ENCODE measurements around the gene ECHS1.

The ECHS1 gene

DNA sequence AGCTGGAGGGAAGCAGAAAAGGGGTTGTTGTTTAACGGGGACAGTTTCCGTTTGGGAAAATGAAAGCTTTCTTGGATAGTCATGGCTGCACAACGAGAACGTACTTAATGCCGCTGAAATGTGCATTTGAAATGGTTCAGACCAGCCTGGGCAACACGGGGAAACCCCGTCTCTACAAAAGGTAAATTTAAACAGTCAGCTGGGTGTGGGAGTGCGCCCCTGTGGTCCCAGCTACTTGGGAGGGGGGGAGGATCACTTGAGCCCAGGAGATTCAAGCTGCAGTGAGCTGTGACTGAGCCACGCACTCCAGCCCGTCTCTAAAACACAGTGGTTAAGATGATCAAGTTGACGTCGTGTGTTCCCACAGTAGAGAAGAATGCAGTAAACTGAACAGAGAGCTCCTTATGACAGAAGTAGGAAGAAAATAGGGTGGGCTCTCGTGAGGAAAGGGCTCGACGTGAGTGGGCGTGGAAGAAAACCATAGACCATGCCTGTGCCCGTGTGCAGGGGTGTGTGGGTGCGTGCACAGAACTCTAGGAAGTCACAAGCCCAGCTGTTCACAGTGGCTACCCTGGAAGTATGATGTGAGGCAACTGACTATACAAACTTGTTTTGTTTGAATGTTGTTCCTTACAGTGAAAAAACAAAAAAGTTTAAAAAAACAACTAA lies 11.2 kb downstream of the ECHS1 start:
- Histone ChIP-seq H3K4me1 (ENCODE audit: control insufficient read depth, insufficient read depth, low read length) (peaks cover 8% of the 10 kb centered on the region), H3K4me2 (ENCODE audit: low read length) (no peak overlapping the region), H3K4me3 (ENCODE audit: low read length) (no peak overlapping the region), H3K36me3 (ENCODE audit: insufficient read depth, low read length) (peaks cover 38% of the 10 kb centered on the region), H3K9me3 (replicated peaks; ENCODE audit: low read length) (no peaks in the 10 kb centered on the region), H3K9ac (ENCODE audit: low read depth, low read length) (no peak overlapping the region), H3K27me3 (ENCODE audit: control insufficient read depth, insufficient read depth, low read length) (no peaks in the 10 kb centered on the region)

DNA sequence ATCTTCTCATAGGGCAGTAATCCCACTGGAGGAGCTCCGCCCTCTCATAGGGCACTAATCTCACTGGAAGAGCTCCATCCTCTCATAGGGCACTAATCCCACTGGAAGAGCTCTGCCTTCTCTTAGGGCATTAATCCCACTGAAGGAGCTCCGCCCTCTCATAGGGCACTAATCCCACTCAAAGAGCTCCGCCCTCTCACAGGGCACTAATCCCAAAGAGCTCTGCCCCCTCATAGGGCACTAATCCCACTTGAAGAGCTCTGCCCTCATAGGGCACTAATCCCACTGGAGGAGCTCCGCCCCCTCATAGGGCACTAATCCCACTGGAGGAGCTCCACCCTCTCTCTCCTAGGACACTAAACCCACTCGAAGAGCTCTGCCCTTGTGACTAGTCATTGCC lies 11.9 kb downstream of the ECHS1 start:
- H3K4me1 ChIP-seq (ENCODE audit: control insufficient read depth, insufficient read depth, low read length), result peaks cover 15% of the 10 kb centered on the region
- peaks cover 36% of the 10 kb centered on the region for H3K36me3 ChIP-seq (ENCODE audit: insufficient read depth, low read length)
- H3K4me3 ChIP-seq (ENCODE audit: low read length), result no peak overlapping the region
- no peaks in the 10 kb centered on the region for H3K9me3 ChIP-seq (replicated peaks; ENCODE audit: low read length)
- no peak overlapping the region for H3K4me2 ChIP-seq (ENCODE audit: low read length)
- no peaks in the 10 kb centered on the region for H3K27me3 ChIP-seq (ENCODE audit: control insufficient read depth, insufficient read depth, low read length)
- no peak overlapping the region for H3K9ac ChIP-seq (ENCODE audit: low read depth, low read length)

DNA sequence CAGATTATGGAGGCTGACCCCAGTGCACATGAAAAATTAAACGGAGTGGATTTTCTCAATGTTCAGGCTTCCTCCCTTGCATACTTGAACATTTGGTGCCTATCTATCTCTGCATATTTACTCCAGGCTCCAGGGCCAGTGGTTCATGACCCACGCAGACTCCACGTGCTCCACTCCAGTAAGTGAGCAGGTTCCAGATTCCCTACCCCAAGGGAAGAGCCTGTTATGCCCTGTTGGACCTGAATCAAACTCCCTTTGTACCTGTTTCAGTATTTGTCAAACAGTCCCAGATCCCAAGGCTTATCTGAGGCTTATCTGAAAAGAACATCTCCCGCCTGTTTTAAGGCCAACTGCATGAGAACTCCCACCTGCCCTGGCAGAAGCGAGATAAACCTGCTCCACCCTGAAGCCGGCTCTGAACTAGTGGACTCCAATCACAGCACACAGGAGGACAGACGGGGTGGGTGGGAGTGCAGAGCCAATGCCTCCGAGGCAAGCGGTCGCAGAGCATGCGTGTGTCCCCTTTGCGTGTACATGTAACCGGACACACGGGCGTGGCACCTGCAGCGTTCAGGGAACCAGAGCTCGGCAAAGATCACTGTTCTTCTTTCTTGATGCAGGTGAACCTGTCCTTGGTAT lies 13.1 kb downstream of the ECHS1 start:
- no peaks in the 10 kb centered on the region for H3K9me3 ChIP-seq (replicated peaks; ENCODE audit: low read length)
- no peak overlapping the region for H3K4me2 ChIP-seq (ENCODE audit: low read length)
- peaks cover 17% of the 10 kb centered on the region for H3K4me1 ChIP-seq (ENCODE audit: control insufficient read depth, insufficient read depth, low read length)
- H3K27me3 ChIP-seq (ENCODE audit: control insufficient read depth, insufficient read depth, low read length), result no peaks in the 10 kb centered on the region
- no peak overlapping the region for H3K4me3 ChIP-seq (ENCODE audit: low read length)
- H3K9ac ChIP-seq (ENCODE audit: low read depth, low read length), result no peak overlapping the region
- peaks cover 24% of the 10 kb centered on the region for H3K36me3 ChIP-seq (ENCODE audit: insufficient read depth, low read length)

- Histone ChIP-seq H3K9me3 (replicated peaks; ENCODE audit: low read length) (no peaks in the 10 kb centered on the region), H3K36me3 (ENCODE audit: insufficient read depth, low read length) (peaks cover 19% of the 10 kb centered on the region), H3K4me2 (ENCODE audit: low read length) (no peak overlapping the region), H3K27me3 (ENCODE audit: control insufficient read depth, insufficient read depth, low read length) (no peaks in the 10 kb centered on the region), H3K4me1 (ENCODE audit: control insufficient read depth, insufficient read depth, low read length) (peaks cover 17% of the 10 kb centered on the region), H3K9ac (ENCODE audit: low read depth, low read length) (no peak overlapping the region), H3K4me3 (ENCODE audit: low read length) (no peak overlapping the region)
Measured at GRCh38 chr10:133359554-133359971, 13.6 kb downstream of the ECHS1 start.

DNA sequence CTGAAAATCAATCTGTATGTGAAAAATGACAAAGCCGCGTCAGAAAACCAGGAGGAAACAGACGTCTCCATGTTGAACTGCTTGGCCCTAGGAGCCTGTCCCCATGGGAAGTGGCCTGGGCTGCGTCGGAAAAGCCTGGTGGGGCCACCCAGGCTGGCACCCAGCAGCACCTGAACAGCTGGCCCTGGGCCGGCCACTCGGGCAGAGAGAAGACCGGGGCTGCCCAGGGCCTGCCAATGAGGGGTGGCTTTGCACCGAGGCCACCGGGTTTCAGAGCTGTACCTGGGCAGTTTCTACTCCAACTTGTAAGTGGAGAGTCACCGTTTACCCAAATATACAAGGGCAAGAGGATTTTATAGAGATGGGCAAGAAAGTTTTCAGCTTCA lies 14.2 kb downstream of the ECHS1 start:
- Histone ChIP-seq H3K4me1 (ENCODE audit: control insufficient read depth, insufficient read depth, low read length) (peaks cover 17% of the 10 kb centered on the region), H3K4me3 (ENCODE audit: low read length) (no peak overlapping the region), H3K36me3 (ENCODE audit: insufficient read depth, low read length) (peaks cover 14% of the 10 kb centered on the region), H3K4me2 (ENCODE audit: low read length) (no peak overlapping the region), H3K9ac (ENCODE audit: low read depth, low read length) (no peak overlapping the region), H3K9me3 (replicated peaks; ENCODE audit: low read length) (no peaks in the 10 kb centered on the region), H3K27me3 (ENCODE audit: control insufficient read depth, insufficient read depth, low read length) (no peaks in the 10 kb centered on the region)

GRCh38 chr10:133358162-133358924 lies 14.8 kb downstream of the ECHS1 start:
- Histone ChIP-seq H3K9me3 (replicated peaks; ENCODE audit: low read length) (no peaks in the 10 kb centered on the region), H3K36me3 (ENCODE audit: insufficient read depth, low read length) (peaks cover 14% of the 10 kb centered on the region), H3K9ac (ENCODE audit: low read depth, low read length) (no peak overlapping the region), H3K4me3 (ENCODE audit: low read length) (no peak overlapping the region), H3K4me2 (ENCODE audit: low read length) (no peak overlapping the region), H3K27me3 (ENCODE audit: control insufficient read depth, insufficient read depth, low read length) (no peaks in the 10 kb centered on the region), H3K4me1 (ENCODE audit: control insufficient read depth, insufficient read depth, low read length) (peaks cover 17% of the 10 kb centered on the region)

DNA sequence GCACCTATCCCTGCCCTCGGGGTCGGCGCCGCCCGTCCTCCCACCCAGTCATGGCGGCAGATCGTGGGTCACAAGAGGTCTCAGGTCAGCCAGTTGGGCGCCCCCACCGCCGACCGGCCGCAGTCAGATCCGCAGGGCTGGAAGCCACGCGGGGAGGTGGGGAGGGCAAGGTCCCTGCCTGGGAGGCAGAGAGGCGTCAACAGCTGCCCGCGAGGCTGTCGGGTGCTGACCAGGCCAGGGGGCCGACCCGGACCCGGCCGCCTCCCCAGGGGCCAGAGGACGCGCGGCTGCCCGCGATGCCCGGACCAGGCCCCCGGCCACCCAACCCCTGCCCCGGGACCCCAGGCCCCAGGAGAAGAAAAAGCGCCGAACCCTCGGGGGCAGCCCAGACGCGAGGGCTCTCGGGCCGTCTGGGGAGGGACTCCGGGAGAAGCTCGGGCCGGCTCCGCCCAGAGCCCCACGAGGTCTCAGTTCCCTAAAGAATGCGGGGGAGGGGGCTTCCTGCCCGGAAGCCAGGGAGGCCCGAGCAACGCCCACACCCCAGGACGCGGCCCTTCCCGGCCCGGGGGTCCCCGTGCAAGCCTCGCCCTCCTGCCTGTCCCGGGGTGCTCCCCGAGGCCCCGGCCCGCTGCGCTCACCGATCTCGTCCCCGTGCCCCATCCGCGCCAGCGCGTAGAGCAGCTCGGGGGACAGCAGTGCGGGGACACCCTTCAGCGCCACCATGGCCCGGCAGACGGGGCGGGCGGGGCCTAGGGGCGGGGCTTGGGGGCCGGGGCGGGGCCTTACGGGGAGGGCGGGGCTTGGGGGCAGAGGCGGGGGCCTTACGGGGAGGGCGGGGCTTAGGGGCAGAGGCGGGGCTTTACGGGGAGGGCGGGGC lies 15.6 kb downstream of the ECHS1 start, which contains the start of gene FUOM:
FUOM (minus strand) TSS at position 735 of the 877 bp plus-strand sequence; CDS start at position 723, 12 bp downstream.
- peak within 1 kb of the TSS; percentile 80 for H3K4me3 ChIP-seq (ENCODE audit: low read length)
- peaks cover 17% of the 10 kb centered on the region for H3K4me1 ChIP-seq (ENCODE audit: control insufficient read depth, insufficient read depth, low read length)
- peak within 1 kb of the TSS; percentile 87 for H3K9ac ChIP-seq (ENCODE audit: low read depth, low read length)

DNA sequence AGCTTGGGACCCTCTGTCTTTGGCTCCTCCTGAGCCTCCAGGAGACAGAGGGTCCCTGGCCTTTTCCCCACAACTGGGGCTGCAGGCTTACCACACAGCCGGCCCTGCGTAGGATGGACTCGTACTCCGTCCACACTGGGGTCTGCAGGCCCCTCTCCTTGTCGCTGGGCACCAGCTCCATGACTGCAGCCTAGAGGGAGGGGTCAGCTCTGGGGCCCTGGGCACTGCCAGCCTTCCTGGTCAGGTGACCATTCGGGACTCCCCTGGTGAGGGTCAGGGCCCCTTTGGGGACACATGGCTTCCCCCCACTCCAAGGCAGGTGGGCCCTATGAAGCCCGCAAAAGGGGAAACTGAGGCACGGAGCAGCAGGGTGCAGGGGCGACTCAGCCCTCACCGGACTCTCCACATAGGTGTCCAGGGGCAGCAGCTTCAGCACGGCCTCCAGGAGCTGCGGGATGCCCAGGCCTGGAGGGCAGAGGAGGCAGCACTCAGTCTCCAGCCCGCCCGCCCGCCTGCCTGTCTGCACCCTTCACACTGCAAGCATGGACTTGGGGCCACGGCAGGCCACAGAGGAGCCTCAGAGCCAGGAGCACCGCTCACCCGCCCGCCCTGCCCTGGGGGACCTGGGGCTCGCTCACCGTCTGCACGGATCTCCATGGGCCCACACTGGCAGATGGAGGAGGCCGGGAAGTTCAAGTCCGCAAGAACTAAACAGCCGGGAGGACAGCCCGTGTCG lies 16.4 kb downstream of the ECHS1 start:
- H3K4me2 ChIP-seq (ENCODE audit: low read length), result peak overlapping the region; percentile 91
- H3K4me1 ChIP-seq (ENCODE audit: control insufficient read depth, insufficient read depth, low read length), result peaks cover 17% of the 10 kb centered on the region
- H3K27me3 ChIP-seq (ENCODE audit: control insufficient read depth, insufficient read depth, low read length), result peaks cover 3% of the 10 kb centered on the region
- H3K9me3 ChIP-seq (replicated peaks; ENCODE audit: low read length), result no peaks in the 10 kb centered on the region
- peak overlapping the region; percentile 87 for H3K9ac ChIP-seq (ENCODE audit: low read depth, low read length)
- H3K36me3 ChIP-seq (ENCODE audit: insufficient read depth, low read length), result peaks cover 3% of the 10 kb centered on the region
- H3K4me3 ChIP-seq (ENCODE audit: low read length), result peak overlapping the region; percentile 80

More for the DNA sequence above, 15.6 kb downstream of the ECHS1 start, which contains the start of gene FUOM:
- H3K9me3 ChIP-seq (replicated peaks; ENCODE audit: low read length), result no peaks in the 10 kb centered on the region
- peaks cover 7% of the 10 kb centered on the region for H3K36me3 ChIP-seq (ENCODE audit: insufficient read depth, low read length)
- H3K4me2 ChIP-seq (ENCODE audit: low read length), result peak within 1 kb of the TSS; percentile 91
- H3K27me3 ChIP-seq (ENCODE audit: control insufficient read depth, insufficient read depth, low read length), result no peaks in the 10 kb centered on the region

DNA sequence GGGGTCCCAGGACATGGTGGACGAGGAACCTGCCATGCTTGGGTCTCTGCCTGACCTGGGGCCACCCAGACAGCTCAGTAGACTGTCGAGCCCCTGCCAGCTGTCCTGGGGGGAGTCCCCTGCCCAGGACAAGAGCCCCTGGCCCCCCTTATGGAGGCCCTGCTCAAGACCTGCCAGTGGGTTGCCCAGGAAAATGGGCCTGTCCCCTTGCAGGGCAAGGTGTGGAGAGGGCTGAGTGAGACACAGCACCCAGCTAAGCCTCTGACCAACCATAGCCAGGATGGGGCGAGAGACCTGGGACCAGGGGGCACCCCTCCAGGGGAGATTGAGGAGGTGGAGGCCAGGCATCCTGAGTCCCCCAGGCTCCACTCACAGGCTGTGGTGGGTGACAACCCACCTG lies 17.2 kb downstream of the ECHS1 start:
- Histone ChIP-seq H3K27me3 (ENCODE audit: control insufficient read depth, insufficient read depth, low read length) (peaks cover 3% of the 10 kb centered on the region), H3K4me3 (ENCODE audit: low read length) (no peak overlapping the region), H3K9ac (ENCODE audit: low read depth, low read length) (no peak overlapping the region), H3K4me2 (ENCODE audit: low read length) (peak overlapping the region; percentile 91), H3K9me3 (replicated peaks; ENCODE audit: low read length) (no peaks in the 10 kb centered on the region), H3K36me3 (ENCODE audit: insufficient read depth, low read length) (no peaks in the 10 kb centered on the region), H3K4me1 (ENCODE audit: control insufficient read depth, insufficient read depth, low read length) (peaks cover 17% of the 10 kb centered on the region)

DNA sequence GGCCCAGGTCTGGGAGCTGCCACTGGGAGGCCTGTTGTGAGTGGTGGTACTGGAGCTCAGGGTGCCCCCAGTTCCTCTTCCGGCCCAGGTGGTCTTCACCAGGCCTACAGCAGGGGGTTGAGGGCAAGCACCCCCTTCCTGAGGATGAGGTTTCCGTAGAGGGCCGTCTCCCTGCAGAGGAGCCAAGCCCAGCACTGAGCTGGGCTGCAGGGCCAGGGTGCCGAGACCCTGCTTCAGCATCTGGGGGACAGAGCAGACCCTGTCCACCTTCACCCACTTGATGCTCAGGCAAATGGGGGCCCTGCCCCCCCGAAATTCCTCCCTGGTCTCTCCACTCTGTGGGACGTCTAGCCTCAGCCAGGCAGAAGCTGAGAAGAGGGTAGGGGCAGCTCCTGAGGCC lies 17.9 kb downstream of the ECHS1 start:
- H3K27me3 ChIP-seq (ENCODE audit: control insufficient read depth, insufficient read depth, low read length), result peaks cover 3% of the 10 kb centered on the region
- H3K4me3 ChIP-seq (ENCODE audit: low read length), result no peak overlapping the region
- no peaks in the 10 kb centered on the region for H3K36me3 ChIP-seq (ENCODE audit: insufficient read depth, low read length)
- peaks cover 17% of the 10 kb centered on the region for H3K4me1 ChIP-seq (ENCODE audit: control insufficient read depth, insufficient read depth, low read length)
- no peak overlapping the region for H3K9ac ChIP-seq (ENCODE audit: low read depth, low read length)
- no peak overlapping the region for H3K4me2 ChIP-seq (ENCODE audit: low read length)
- H3K9me3 ChIP-seq (replicated peaks; ENCODE audit: low read length), result no peaks in the 10 kb centered on the region

Measured in skeletal muscle satellite cell (primary cell).